Activated gamma-delta T cell treated with Interleukin-2 at 50 U/mL for 16 hours (primary cell): Measurements from ENCODE around the gene HECTD4.
"Not testable (repeated sequence)": the region's sequence is repeated elsewhere in the genome, so short reads cannot be mapped to it uniquely, and the experiment has no call there.

Source experiments
- DNase-seq: peaks from one replicate; pipeline ENCODE4 v3.0.0-alpha.2; 2020

HECTD4 gene

GRCh38 chr12:112401903-112402498 lies 19.8 kb upstream of the HECTD4 start:
- no peak for DNase-seq

- DNase-seq: no peak
These were observed 18.8 kb upstream of the HECTD4 start for GRCh38 chr12:112401054-112401453.

- no peak for DNase-seq
These were observed 11.1 kb upstream of the HECTD4 start for GRCh38 chr12:112393328-112393727.

- DNase-seq: not testable (repeated sequence)
These were observed 7.9 kb upstream of the HECTD4 start for GRCh38 chr12:112389922-112390654.

GRCh38 chr12:112389228-112389627 lies 7.0 kb upstream of the HECTD4 start:
- DNase-seq: no peak

GRCh38 chr12:112386726-112387125 lies 4.5 kb upstream of the HECTD4 start:
- no peak for DNase-seq

GRCh38 chr12:112382866-112383265 lies 635 bp upstream of the HECTD4 start:
- no peak for DNase-seq

GRCh38 chr12:112381406-112381882 lies 787 bp downstream of the HECTD4 start:
- DNase-seq: peak; percentile 21

- DNase-seq: no peak
These were observed 1.4 kb downstream of the HECTD4 start for GRCh38 chr12:112380663-112381405.

- DNase-seq: no peak
These were observed 7.1 kb downstream of the HECTD4 start for GRCh38 chr12:112375105-112375504.

- no peak for DNase-seq
These were observed 8.0 kb downstream of the HECTD4 start for GRCh38 chr12:112374166-112374740.

GRCh38 chr12:112370868-112371510 lies 11.2 kb downstream of the HECTD4 start:
- DNase-seq: no peak

- DNase-seq: no peak
These were observed 12.0 kb downstream of the HECTD4 start for GRCh38 chr12:112370199-112370598.

GRCh38 chr12:112368856-112369255 lies 13.4 kb downstream of the HECTD4 start:
- DNase-seq: no peak

GRCh38 chr12:112367965-112368364 lies 14.3 kb downstream of the HECTD4 start:
- DNase-seq: no peak

- no peak for DNase-seq
These were observed 19.9 kb downstream of the HECTD4 start for GRCh38 chr12:112362310-112362709.

GRCh38 chr12:112361271-112361670 lies 21.0 kb downstream of the HECTD4 start:
- DNase-seq: no peak

- no peak for DNase-seq
These were observed 22.9 kb downstream of the HECTD4 start for GRCh38 chr12:112359290-112359689.

GRCh38 chr12:112357214-112357613 lies 25.0 kb downstream of the HECTD4 start:
- no peak for DNase-seq

GRCh38 chr12:112354399-112354798 lies 27.8 kb downstream of the HECTD4 start:
- no peak for DNase-seq

- DNase-seq: no peak
These were observed 28.8 kb downstream of the HECTD4 start for GRCh38 chr12:112353393-112353792.

- no peak for DNase-seq
These were observed 29.3 kb downstream of the HECTD4 start for GRCh38 chr12:112352921-112353320.
